Measurements from ENCODE around the gene CLIP2.
"Not testable (repeated sequence)": the region's sequence is repeated elsewhere in the genome, so short reads cannot be mapped to it uniquely, and the experiment has no call there.

DNA sequence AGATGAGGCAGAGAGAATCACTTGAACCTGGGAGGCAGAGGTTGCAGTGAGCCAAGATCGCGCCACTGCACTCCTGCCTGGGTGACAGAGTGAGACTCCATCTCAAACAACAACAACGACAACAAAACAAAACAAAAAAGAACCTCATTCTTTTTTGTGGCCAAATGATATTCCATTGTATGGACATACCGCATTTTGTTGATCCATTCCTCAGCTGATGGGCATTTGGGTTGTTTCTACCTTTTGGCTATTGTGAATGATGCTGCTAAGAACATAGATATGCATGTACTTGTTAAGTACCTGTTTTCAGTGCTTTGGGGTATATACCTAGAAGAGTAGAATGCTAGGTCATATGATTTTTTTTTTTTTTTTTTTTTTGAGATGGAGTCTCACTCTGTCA lies 94.9 kb downstream of the CLIP2 start:
- not testable (repeated sequence) for TF ChIP-seq POLR2AphosphoS5 (IDR thresholded peaks at IDR 0.05; ENCODE audit: insufficient read depth in 1 of 2, low read depth in 1 of 2); CTCF (IDR thresholded peaks at IDR 0.05)

All from vagina (tissue), 2 donors.